Lower lobe of right lung (tissue), 2 donors: Measurements from ENCODE around the gene AKAP8L. TPM values are rescaled to one million over a fixed set of nuclear protein-coding genes. Genes with fewer than 3 reads are reported as not detected.
A peak's percentile ranks its signal among the peaks of the same experiment; 100 is the strongest.
"Not testable (repeated sequence)": the region's sequence is repeated elsewhere in the genome, so short reads cannot be mapped to it uniquely, and the experiment has no call there.

Experiments used
- ATAC-seq, 2 donors: fragments of 200-7000 bp; cut with Tn5 transposase; one replicate each; pipeline ENCODE4 v1.9.1; 2020 to 2022; ENCODE audit warnings: mild to moderate bottlenecking in 2 of 2, moderate library complexity in 2 of 2
- DNase-seq: peaks from one replicate; pipeline ENCODE4 v3.0.0-alpha.2; 2020
- H3K27ac ChIP-seq: fragments of 200-600 bp; one replicate; pipeline ENCODE4 v1.8.0; 2022
- H3K27me3 ChIP-seq: fragments of 200-600 bp; one replicate; pipeline ENCODE4 v1.8.0; 2022; ENCODE audit warnings: low read depth
- H3K36me3 ChIP-seq: fragments of 200-600 bp; one replicate; pipeline ENCODE4 v1.8.0; 2022; ENCODE audit warnings: mild to moderate bottlenecking
- H3K4me1 ChIP-seq: fragments of 200-600 bp; one replicate; pipeline ENCODE4 v1.8.0; 2022
- H3K4me3 ChIP-seq: fragments of 200-600 bp; one replicate; pipeline ENCODE4 v1.8.0; 2022; ENCODE audit warnings: mild to moderate bottlenecking
- H3K9me3 ChIP-seq: fragments of 200-600 bp; one replicate; pipeline ENCODE4 v1.8.0; 2022
- CTCF ChIP-seq: fragments of 200-600 bp; IDR thresholded peaks from one replicate; pipeline ENCODE4 v1.8.0; 2022; ENCODE audit warnings: antibody characterized with exemption, mild to moderate bottlenecking
- intact Hi-C: fragments of 100-400 bp; cut with DNase I; formaldehyde crosslinking; loops from one replicate; pipeline ENCODE4 v1.11.0; 2022
- total RNA-seq: library from RNA; stranded (reverse); fragmentation: NEBNext Ultra II Directional; extraction: Animal tissue kit (Norgen Biotek cat#: 25700); gene quantifications from one replicate; pipeline ENCODE4 v1.2.1, GENCODE V29; 2021
- donor health status: DM: no; HTN: yes; CAD: no; lungs with severe emphysema.

Gene AKAP8L
- total RNA-seq, 1 donor from 2014 or later = 94.2 TPM

- Histone ChIP-seq H3K27me3 (no peaks in the 10 kb centered on the region), H3K4me3 (peak overlapping the region; percentile 100), H3K36me3 (peaks cover 22% of the 10 kb centered on the region), H3K27ac (peak overlapping the region; percentile 94), H3K4me1 (peaks cover 63% of the 10 kb centered on the region), H3K9me3 (no peaks in the 10 kb centered on the region)
- ATAC-seq = no peak
- intact Hi-C loops = no loop called here
- DNase-seq = no peak
- no peak for TF ChIP-seq CTCF
These were observed 1.1 kb downstream of the AKAP8L start for GRCh38 chr19:15417699-15418098.

DNA sequence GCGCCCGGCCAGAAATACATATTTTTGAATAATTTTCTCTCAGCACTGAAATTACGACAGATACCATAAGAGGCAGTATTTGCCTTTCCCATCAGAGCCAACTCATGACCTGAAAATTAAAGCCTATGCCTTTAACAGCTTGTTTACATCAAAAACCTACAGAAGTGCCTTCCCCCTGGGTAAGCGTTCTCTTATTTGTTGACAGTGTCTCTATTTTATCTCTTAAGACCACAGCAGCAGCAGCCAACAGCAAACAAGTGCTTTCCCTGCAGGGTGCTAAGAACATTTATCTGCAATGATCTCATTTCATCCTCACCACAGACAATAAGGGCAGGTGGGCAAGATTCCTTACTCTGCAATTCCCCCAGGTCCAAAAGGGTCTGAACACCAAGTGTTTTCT is 6.0 kb downstream of the AKAP8L start:
- Histone ChIP-seq H3K4me3 (no peak overlapping the region), H3K36me3 (peaks cover 36% of the 10 kb centered on the region), H3K4me1 (peaks cover 66% of the 10 kb centered on the region), H3K9me3 (no peaks in the 10 kb centered on the region), H3K27me3 (no peaks in the 10 kb centered on the region), H3K27ac (no peak overlapping the region)
- intact Hi-C loops = no loop called here
- no peak for DNase-seq
- TF ChIP-seq CTCF = no peak
- ATAC-seq = no peak

- DNase-seq, H3K4me3 ChIP-seq: not testable (repeated sequence)
These were observed 7.4 kb downstream of the AKAP8L start for GRCh38 chr19:15411351-15411750.

DNA sequence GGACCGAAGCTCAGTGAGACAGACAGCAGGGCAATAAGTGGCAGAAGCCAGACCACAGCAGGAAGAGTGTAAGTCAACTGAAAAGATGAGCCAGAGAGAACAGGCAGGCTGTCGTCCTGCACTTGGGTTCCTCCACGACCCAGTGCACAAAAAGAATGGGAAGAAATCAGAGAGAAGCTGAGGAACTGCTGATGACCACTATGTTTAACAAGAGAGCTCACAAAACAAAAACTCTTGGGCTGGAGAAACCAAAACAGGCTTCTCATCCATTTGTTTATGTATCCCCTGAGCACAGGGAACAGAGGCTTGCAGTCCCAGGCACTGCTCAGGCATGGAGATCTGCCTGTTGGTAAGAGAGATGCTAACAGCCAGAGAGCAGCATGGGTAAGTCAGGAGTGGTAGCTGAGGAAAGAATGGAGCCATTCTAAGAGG is 14.0 kb downstream of the AKAP8L start:
- no peaks in the 10 kb centered on the region for H3K9me3 ChIP-seq
- no peak for ATAC-seq
- intact Hi-C loops = no loop called here
- no peak overlapping the region for H3K27ac ChIP-seq
- DNase-seq = no peak
- no peak for TF ChIP-seq CTCF
- no peak overlapping the region for H3K4me3 ChIP-seq
- no peaks in the 10 kb centered on the region for H3K27me3 ChIP-seq
- peaks cover 24% of the 10 kb centered on the region for H3K4me1 ChIP-seq
- peaks cover 57% of the 10 kb centered on the region for H3K36me3 ChIP-seq

More at GRCh38 chr19:15411351-15411750, 7.4 kb downstream of the AKAP8L start:
- ATAC-seq = peak in 1 of 2 donors; percentile 28
- H3K27me3 ChIP-seq, H3K9me3 ChIP-seq, intact Hi-C loops: not testable (repeated sequence)
- Histone ChIP-seq H3K27ac (peak overlapping the region; percentile 13), H3K4me1 (peaks cover 58% of the 10 kb centered on the region), H3K36me3 (peaks cover 32% of the 10 kb centered on the region)

DNA sequence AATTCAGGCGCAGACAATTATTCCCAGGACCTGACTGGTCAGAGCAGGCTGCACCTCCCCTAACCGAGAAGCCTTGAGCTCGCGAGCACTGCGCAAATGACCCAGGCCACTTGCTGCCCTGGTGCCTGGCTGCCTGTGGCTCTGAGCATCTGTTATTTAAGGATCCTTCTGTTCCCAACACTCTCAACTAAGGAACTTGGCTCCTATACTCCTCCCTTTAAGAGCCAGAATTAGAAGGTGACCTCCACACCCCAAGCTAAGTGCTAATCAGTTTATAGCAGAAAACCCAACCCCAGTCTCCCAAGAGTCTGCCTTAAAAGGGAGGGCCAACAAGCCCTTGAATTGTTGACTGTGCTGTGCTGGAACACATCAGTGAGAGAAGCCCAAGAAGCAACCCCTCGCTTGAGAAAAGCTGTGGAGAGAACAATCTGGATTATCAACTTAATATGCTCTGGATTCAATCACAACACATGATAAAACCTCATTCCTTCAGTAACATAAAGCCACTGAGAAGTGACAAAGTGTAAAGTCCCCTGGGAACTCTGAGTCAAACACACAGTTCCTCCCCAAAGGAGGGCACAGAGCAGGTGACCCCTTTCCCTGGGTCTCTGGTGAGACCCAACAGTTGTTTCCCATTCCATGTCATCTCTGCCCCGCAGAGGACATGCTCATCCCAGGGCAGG is 14.6 kb downstream of the AKAP8L start:
- no peak overlapping the region for H3K27ac ChIP-seq
- TF ChIP-seq CTCF = no peak
- peaks cover 24% of the 10 kb centered on the region for H3K4me1 ChIP-seq
- peaks cover 57% of the 10 kb centered on the region for H3K36me3 ChIP-seq
- no peaks in the 10 kb centered on the region for H3K9me3 ChIP-seq
- intact Hi-C loops = no loop called here
- ATAC-seq = peak; percentile 64 to 72
- no peak overlapping the region for H3K4me3 ChIP-seq
- no peaks in the 10 kb centered on the region for H3K27me3 ChIP-seq
- DNase-seq = no peak

DNA sequence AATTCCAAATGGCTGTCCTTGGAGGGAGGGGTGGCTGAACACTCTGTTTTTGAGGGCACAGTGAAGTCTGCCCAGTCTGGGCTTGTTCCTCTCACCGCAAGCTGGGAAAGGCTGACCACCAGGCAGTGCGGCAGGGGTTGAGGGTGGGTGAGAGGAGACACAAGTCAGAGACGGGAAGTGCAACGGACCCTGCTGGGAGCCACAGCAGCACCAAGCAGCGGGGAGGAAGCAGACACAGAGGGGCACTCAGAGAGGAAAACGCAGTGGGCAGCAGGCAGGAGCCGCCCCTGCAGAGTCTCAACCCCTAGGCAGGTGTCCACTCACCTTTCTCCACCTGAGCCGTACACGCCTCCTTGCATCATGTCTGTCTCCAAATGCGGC is 15.6 kb downstream of the AKAP8L start:
- Histone ChIP-seq H3K4me3 (no peak overlapping the region), H3K27me3 (no peaks in the 10 kb centered on the region), H3K9me3 (no peaks in the 10 kb centered on the region), H3K27ac (no peak overlapping the region), H3K36me3 (peaks cover 65% of the 10 kb centered on the region), H3K4me1 (peaks cover 24% of the 10 kb centered on the region)
- no peak for DNase-seq
- intact Hi-C loops = no loop called here
- TF ChIP-seq CTCF = no peak
- no peak for ATAC-seq
